Sigmoid colon (tissue), 4 donors: ENCODE results near the gene RGS17.

ENCODE experiments used
- POLR2A ChIP-seq, 2 donors: fragments of 450-650 bp; IDR thresholded peaks; one replicate each; pipeline ENCODE4 v1.6.1; 2016; ENCODE audit warnings: antibody characterized with exemption in 2 of 2, mild to moderate bottlenecking in 2 of 2, moderate library complexity in 2 of 2
- POLR2AphosphoS5 ChIP-seq, 4 donors: sonication (generic); formaldehyde crosslinking; IDR thresholded peaks; one replicate each; pipeline ENCODE4 v1.6.1; 2017; ENCODE audit warnings: antibody characterized with exemption in 4 of 4

DNA sequence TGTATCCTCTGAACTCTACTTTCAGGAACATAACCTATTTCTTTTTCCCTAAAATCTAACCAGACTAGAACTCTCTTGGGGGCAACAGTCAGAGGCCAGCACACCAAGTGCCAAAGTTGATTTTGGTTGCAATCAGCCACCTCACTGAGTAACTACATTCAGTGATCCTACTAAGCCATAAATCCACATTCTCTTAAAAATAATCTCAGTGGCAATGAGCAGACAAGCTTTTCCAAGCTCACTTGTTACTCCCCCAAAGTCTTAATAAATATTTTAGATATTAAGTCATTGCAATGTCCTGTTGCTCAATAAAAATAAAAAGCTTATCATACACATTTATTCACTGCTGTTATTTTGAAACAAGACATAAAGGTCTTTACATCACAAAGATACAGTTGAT lies 9.8 kb downstream of the RGS17 start:
- TF ChIP-seq POLR2A (IDR thresholded peaks at IDR 0.05) (no peak), POLR2AphosphoS5 (IDR thresholded peaks at IDR 0.05) (no peak)
